Stimulated activated effector memory CD8-positive, alpha-beta T cell treated with anti-CD3 and anti-CD28 coated beads, Interleukin-12 subunit alpha, Interleukin-12 subunit beta, amount 100 ng/mL, for 72 hours (primary cell): ENCODE data around the gene FANK1.
"Not testable (repeated sequence)": the region's sequence is repeated elsewhere in the genome, so short reads cannot be mapped to it uniquely, and the experiment has no call there.

Source experiments
- ATAC-seq: fragments of 150-1000 bp; cut with Tn5 transposase; 2 replicates; pipeline ENCODE4 v1.10.0; 2021
- DNase-seq, 2 donors: peaks; one replicate each; pipeline ENCODE4 v3.0.0; 2021 to 2022; ENCODE audit warnings: low spot score in 2 of 2
- H3K27ac Mint-ChIP-seq: one replicate; pipeline ENCODE4 v1.8.0; 2022; ENCODE audit warnings: mild to moderate bottlenecking, mixed read lengths
- H3K36me3 Mint-ChIP-seq: one replicate; pipeline ENCODE4 v1.8.0; 2022; ENCODE audit warnings: mild to moderate bottlenecking, mixed read lengths
- H3K4me1 Mint-ChIP-seq: one replicate; pipeline ENCODE4 v1.8.0; 2022; ENCODE audit warnings: mixed read lengths
- H3K4me3 Mint-ChIP-seq: one replicate; pipeline ENCODE4 v1.8.0; 2022; ENCODE audit warnings: mild to moderate bottlenecking, mixed read lengths
- H3K9me3 Mint-ChIP-seq: one replicate; pipeline ENCODE4 v1.8.0; 2022; ENCODE audit warnings: mixed read lengths

The FANK1 gene, protein sequence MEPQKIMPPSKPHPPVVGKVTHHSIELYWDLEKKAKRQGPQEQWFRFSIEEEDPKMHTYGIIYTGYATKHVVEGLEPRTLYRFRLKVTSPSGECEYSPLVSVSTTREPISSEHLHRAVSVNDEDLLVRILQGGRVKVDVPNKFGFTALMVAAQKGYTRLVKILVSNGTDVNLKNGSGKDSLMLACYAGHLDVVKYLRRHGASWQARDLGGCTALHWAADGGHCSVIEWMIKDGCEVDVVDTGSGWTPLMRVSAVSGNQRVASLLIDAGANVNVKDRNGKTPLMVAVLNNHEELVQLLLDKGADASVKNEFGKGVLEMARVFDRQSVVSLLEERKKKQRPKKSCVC

DNA sequence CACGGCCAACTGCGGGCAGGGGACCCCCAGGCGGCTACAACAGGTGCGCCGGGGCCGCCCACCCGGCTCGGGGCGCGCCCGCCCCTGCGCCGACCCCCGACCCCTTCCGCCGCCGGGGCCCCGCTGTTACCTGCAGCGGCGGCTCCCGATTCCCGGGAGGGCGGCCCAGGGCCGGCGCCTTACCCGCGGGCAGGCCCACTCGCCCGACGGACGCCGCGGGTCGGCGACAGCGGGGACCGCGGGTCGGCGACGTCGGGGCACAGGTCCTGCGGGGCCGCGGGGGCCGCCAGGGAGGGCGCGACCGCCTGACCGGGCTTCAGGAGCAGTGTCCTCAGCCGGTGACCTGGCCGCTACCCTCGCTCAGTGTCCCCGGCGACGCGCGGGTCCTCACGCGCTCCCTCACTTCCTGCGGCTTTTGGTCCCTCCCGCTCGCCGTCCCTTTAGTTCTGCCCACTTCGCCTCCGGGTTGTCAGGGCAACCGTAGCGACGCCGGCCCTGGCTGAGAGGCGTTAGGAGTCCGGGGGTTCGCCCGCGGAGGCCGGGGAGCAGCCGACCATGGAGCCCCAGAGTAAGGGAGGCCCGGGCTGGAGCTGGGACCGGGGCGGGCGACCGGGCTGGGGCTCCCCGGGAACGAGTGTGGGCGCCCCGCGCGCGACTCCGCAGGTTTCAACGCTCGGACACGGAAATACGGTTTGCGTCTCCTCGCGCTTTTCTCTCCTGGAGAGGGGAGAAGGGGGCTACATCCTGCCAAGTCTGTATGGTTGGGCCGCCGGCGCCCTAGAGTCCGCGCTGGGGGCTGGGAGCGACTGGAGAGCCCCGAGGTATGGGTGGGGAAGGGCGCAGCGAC is at the start of gene FANK1:
Gene FANK1, plus strand, starts transcription at position 477 of the 847 bp plus-strand sequence. Its CDS starts 79 bp downstream, at position 556.
- Mint-ChIP-seq H3K4me3 (peak within 1 kb of the TSS; percentile 73), H3K27ac (peak within 1 kb of the TSS; percentile 91), H3K4me1 (peaks cover 13% of the 10 kb centered on the region), H3K36me3 (peaks cover 13% of the 10 kb centered on the region)
- peak; percentile 62 to 86 for DNase-seq
- ATAC-seq = peak; percentile 89
- H3K9me3 Mint-ChIP-seq = not testable (repeated sequence)

DNA sequence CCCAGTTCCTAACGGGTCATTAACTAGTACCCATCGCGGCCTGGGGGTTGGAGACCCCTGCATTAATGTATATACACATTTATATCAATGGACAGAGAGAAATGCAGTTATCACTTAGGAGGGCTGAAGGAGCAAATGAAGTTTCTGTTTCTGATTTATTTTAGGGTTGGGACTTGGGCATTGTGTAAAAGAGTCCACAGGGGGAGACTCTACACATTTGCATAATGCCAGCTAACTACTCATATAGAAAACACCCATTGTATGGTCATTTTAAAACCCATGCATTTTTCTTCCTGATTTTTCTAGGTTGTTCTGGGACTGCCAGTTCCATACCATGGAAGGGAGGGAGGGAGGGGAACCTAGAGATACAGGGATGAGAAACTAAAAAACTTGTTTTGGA is 49.5 kb upstream of the FANK1 start:
- no peaks in the 10 kb centered on the region for H3K9me3 Mint-ChIP-seq
- no peak overlapping the region for H3K4me3 Mint-ChIP-seq
- DNase-seq (no peak), ATAC-seq (no peak)
- H3K4me1 Mint-ChIP-seq = no peaks in the 10 kb centered on the region
- peaks cover 43% of the 10 kb centered on the region for H3K36me3 Mint-ChIP-seq
- H3K27ac Mint-ChIP-seq = no peak overlapping the region

DNA sequence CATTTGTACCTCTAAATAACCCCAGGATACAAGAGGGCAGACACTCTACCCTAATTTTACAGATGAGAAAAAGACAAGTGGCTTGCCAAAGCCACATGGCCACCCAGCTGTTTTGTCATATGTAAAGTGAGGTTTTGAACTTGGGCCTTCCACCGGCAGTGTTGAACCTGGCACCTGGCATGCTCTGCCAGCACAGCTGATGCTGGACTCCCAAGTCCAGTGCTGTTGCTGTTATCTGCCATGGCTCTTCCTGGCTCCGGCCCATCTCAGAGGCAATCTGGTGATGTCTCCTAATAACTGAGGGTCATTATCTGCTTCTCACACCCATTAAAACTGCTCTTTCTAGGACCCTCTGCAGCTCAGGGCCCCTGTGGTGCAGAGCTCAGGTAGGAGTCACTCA is 48.0 kb upstream of the FANK1 start:
- no peaks in the 10 kb centered on the region for H3K4me1 Mint-ChIP-seq
- peaks cover 50% of the 10 kb centered on the region for H3K36me3 Mint-ChIP-seq
- DNase-seq (no peak), ATAC-seq (no peak)
- H3K4me3 Mint-ChIP-seq = no peak overlapping the region
- no peaks in the 10 kb centered on the region for H3K9me3 Mint-ChIP-seq
- H3K27ac Mint-ChIP-seq = no peak overlapping the region

DNA sequence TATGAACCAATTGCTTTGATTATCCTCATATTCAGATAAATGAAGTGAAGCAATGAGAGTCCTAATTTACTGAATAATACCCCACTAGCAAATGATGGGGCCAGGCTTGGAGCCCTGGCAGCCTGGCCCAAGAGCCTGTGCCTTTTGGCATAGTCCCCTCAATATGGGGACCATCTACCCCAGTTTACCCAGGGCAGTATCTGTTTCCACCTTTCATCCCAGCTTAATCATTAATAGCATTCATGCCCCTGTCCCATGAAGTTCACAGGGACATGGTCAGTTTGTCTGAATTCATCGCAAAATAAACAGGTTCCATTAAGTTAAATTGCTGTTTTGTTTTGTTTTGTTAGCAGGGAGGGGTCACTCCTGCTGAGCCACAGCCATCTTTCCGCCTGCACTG is 47.5 kb upstream of the FANK1 start:
- H3K4me1 Mint-ChIP-seq = no peaks in the 10 kb centered on the region
- no peaks in the 10 kb centered on the region for H3K9me3 Mint-ChIP-seq
- DNase-seq (no peak), ATAC-seq (no peak)
- H3K27ac Mint-ChIP-seq = no peak overlapping the region
- peaks cover 55% of the 10 kb centered on the region for H3K36me3 Mint-ChIP-seq
- no peak overlapping the region for H3K4me3 Mint-ChIP-seq

DNA sequence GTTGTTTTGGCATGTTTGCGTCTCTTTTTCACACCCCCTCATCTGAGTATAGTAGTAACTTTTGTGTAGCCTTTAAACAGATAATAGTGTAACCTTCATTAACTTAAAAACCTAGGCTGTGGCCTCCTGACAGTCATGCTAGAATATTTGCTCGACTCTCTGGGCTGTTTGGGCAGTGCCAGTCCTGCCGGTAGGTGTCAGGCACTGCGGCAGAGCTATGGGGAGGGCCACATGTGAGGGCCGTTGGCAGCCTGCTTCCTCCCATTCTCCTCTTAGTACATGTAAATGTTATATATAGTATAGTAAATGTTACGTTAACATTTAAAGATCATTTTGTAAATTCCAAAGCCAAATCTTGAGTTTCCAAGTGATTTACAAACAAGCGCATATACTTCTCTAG is 46.9 kb upstream of the FANK1 start:
- H3K4me1 Mint-ChIP-seq = no peaks in the 10 kb centered on the region
- DNase-seq = no peak
- no peak for ATAC-seq
- H3K36me3 Mint-ChIP-seq = peaks cover 59% of the 10 kb centered on the region
- H3K4me3 Mint-ChIP-seq = no peak overlapping the region
- H3K27ac Mint-ChIP-seq = no peak overlapping the region
- H3K9me3 Mint-ChIP-seq = no peaks in the 10 kb centered on the region

DNA sequence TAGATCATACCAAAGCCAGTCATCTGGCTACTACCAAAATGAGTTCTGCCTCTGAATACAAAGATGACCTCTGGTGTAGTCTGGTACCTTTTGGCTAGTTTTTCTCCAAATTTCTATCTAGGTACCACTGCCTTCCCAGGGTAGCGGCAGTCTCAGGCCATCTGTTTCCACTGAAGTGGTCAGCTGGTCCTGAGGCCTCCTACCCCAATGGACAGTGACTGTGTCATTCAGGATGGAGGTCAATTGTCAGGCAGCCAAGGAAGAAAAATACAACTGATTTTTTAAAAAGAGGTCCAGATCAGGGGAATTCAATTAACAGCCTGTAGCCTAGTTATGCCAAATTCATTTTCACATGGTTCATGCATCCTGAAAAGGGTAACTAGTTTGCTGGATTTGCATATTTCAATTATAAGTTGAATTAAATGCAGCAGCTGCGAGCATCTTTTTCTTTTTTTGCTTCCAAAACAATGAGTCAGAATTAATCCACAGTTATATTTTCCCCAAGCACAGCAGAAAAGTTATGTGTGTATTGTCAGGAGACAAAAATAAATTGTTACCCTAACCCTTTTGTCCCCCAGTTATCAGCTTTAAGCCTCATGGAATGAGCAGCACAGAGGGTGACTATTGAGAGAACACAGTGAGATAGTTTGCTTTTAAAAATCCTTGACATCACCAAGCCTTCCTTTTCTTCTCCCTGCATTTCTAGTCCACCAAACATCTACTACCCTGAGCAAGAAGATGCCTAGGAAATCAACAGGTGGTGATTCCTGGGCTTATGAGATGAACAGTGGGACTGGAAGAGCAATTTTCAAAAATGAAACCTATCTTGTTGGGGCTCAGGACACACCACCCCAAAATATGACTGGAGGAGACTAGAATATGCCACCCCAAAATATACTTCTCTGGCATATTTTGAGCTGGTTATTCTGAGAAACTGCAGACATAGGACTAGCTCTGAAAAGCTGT is 45.3 kb upstream of the FANK1 start:
- no peak overlapping the region for H3K4me3 Mint-ChIP-seq
- H3K9me3 Mint-ChIP-seq = no peaks in the 10 kb centered on the region
- no peak for ATAC-seq
- H3K4me1 Mint-ChIP-seq = no peaks in the 10 kb centered on the region
- peaks cover 62% of the 10 kb centered on the region for H3K36me3 Mint-ChIP-seq
- no peak for DNase-seq
- H3K27ac Mint-ChIP-seq = peak overlapping the region; percentile 32

DNA sequence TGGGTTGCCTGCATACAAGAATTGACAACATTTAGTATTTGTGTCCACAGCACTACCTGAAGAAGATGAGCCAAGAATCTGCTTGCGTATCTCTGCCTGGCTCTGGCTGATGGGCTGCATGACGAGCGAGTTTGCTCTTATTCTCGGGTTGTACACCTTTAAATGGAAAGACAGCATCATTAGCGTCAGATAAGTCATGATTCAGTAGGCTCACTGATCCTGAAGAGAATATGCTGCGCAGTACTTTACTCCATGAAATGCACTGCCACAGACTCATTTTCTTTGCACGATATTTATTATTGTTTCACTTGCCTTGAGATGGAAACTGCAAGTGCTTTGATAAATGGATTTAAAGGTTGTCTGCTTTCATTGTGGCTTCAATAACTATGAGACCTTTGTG is 43.9 kb upstream of the FANK1 start:
- ATAC-seq (no peak), DNase-seq (no peak)
- H3K4me3 Mint-ChIP-seq = no peak overlapping the region
- no peaks in the 10 kb centered on the region for H3K9me3 Mint-ChIP-seq
- H3K36me3 Mint-ChIP-seq = peaks cover 56% of the 10 kb centered on the region
- H3K27ac Mint-ChIP-seq = no peak overlapping the region
- H3K4me1 Mint-ChIP-seq = no peaks in the 10 kb centered on the region

DNA sequence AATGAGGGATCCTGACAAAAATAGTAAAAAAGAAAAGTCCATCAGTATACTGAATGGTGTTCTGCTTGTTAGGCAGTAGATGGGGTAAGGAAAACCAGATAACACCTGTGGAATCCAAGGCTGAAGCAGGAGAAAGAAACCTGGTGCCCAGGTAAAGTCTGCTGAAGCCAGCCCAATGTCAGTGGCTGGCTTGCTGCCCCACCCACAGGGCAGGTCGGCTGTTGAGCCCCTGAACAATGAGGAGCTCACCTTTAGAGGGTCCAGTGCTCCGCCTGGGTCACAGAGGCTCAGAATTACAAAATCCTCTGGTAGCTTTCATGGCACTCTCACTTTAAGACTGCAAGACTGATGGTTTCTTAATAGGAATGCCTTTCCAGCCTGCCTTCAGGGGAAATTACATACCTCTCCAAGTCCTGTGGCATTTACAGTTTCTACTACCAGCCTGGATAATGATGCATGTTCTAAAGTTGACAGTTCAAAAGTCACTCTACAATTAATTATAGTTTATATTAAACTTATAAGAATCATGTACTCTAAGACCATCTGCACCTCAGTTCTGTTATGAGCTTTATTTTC is 39.1 kb upstream of the FANK1 start:
- Mint-ChIP-seq H3K27ac (no peak overlapping the region), H3K4me3 (no peak overlapping the region), H3K9me3 (no peaks in the 10 kb centered on the region), H3K4me1 (no peaks in the 10 kb centered on the region), H3K36me3 (peaks cover 36% of the 10 kb centered on the region)
- ATAC-seq (no peak), DNase-seq (no peak)

DNA sequence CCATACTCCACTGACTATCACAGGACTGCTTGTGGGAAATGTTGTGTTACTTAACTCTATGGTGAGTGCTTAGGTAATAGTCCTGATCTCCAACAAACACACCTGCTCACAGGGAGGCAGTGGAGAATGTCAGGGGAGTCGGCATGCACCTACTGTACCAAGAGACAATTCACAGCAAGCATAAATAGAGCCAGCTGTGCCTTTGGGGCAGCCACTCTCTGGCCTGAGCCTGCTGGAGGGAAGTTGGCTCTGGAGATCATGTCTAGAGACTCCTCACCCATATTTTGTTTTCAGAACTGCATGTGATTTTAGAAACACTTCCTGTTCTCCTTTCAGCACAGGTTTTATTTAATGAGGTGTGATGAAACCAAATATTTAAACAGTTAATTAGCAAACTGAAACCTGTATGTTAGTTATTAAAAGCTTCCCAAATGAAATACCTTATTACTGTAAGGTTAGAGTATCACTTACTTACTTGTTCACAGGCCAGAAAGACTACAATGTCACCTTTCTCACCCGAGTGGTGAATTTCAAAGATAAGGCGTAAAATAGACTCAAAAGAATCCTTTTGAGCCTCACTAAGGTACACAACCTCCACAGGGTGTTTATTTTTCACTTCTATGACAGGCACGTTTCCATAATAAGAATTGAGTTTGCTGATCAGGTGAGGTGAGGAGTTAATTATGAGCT is 37.1 kb upstream of the FANK1 start:
- Mint-ChIP-seq H3K4me3 (no peak overlapping the region), H3K4me1 (no peaks in the 10 kb centered on the region), H3K27ac (no peak overlapping the region), H3K36me3 (peaks cover 18% of the 10 kb centered on the region), H3K9me3 (no peaks in the 10 kb centered on the region)
- DNase-seq = no peak
- no peak for ATAC-seq

DNA sequence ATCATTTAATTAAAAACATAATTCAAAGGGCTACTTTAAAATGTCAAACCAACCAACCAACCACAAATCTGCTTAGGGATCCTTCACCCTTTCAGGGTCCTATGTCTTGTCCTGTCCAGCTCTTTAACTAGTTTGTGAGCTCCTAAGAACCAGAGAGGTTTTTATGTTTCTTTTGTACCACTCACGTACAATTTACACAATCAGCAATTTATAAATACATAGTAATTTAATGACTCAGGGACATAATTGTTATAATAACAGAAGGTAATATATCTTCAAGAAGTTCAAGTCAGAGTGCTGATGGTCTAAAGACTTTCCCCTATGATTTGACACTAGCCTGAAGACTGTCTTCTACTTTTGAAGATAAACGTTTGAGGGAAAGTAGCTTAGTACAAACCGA is 31.2 kb upstream of the FANK1 start:
- no peak for ATAC-seq
- DNase-seq = no peak
- Mint-ChIP-seq H3K4me3 (no peak overlapping the region), H3K9me3 (no peaks in the 10 kb centered on the region), H3K27ac (no peak overlapping the region), H3K4me1 (no peaks in the 10 kb centered on the region), H3K36me3 (peaks cover 21% of the 10 kb centered on the region)

DNA sequence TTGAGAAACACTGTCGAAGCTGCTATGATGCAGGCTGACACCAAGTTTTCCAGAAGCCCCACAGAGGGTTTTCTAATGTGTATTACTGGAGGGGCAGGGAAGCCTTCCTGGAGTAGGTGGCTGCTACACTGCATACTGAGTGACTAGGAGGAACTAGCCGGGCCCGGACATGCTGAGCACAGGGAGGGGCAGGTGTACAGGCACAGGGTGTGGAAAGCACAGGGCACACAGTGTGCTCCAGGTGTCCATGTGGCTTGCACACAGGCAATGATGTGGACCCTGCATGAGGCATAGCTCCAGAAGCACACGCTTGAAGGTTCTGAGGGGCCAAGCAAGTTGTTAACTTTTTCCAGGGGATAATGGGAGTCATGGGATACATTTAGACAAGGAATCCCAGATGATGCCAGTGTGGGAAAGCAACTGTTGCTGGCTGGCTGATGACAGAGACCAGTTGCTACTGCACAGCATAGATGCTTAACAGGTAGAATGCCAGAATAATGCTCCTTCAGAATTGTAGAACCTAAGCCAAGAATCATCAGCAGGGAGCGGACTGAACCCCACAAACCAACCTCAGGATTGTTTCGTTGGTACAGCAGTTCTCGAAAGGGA is 29.8 kb upstream of the FANK1 start:
- no peak overlapping the region for H3K4me3 Mint-ChIP-seq
- no peak for DNase-seq
- no peak overlapping the region for H3K27ac Mint-ChIP-seq
- H3K9me3 Mint-ChIP-seq = no peaks in the 10 kb centered on the region
- peaks cover 21% of the 10 kb centered on the region for H3K36me3 Mint-ChIP-seq
- no peaks in the 10 kb centered on the region for H3K4me1 Mint-ChIP-seq
- ATAC-seq = peak; percentile 34

DNA sequence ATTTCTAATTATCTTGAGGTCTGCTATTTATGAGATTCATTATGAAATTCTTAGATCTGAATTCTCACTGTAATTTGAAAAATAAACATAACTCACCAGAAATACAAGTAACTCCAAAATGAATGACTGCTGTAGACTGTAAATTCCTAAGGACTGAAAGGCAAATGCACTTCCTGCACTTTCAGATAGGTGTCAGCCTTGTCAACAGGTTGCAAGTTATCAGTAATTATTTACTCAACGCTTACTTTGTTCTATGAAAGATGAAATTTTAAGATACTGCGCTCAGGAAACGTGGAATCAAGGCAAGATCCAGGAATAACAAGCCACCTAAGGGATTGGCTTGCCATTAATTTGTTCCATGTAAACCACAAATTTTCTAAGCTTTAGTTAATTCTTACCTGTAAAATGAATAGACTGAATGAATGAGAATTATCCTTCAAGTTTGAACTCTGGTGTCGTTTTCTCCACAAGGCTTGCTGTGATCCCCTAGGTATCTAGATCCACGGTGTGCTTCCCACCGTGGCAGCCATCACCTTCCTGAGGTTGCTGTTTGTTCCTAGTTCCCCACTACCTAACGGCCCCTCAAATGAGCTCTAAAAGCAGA is 27.9 kb upstream of the FANK1 start:
- Mint-ChIP-seq H3K9me3 (no peaks in the 10 kb centered on the region), H3K4me1 (no peaks in the 10 kb centered on the region), H3K36me3 (peaks cover 21% of the 10 kb centered on the region), H3K4me3 (no peak overlapping the region), H3K27ac (no peak overlapping the region)
- ATAC-seq (no peak), DNase-seq (no peak)

DNA sequence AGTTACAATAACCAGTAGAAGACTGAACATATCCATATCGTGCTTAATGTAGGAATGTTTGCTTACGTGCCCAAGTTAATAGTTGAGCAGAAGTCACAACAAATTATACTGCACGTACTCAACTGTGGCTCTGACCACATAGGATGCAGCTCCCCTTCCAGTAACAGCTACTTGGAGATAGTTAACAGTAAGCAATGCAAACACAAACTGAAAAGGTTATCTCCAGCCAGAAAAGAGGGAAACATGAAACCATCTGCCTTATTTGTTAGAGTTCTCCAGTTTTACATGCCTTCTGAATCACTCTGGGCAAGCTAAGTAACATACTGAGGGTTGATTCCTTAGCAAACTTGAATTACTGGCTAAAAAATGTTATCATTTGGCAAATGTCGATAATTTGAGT is 25.0 kb upstream of the FANK1 start:
- Mint-ChIP-seq H3K4me3 (no peak overlapping the region), H3K9me3 (peaks cover 3% of the 10 kb centered on the region)
- ATAC-seq = no peak

More for the DNA sequence above, 25.0 kb upstream of the FANK1 start:
- H3K27ac Mint-ChIP-seq = no peak overlapping the region
- peaks cover 6% of the 10 kb centered on the region for H3K4me1 Mint-ChIP-seq
- H3K36me3 Mint-ChIP-seq = peaks cover 11% of the 10 kb centered on the region
- DNase-seq = no peak
